ENCODE data around the gene NAPSA. TPM values are rescaled to one million over a fixed set of nuclear protein-coding genes. Genes with fewer than 3 reads are reported as not detected.
A peak's percentile ranks its signal among the peaks of the same experiment; 100 is the strongest.

The NAPSA gene
- total and polyA plus RNA-seq, 9 of the 15 experiments (the other 6 are each of a cell fraction or from before 2014, with no cell fraction given) = 0.25 to 1.9 (median 0.69) TPM

- TF ChIP-seq E2F1 (CRISPR knock-in tag; IDR thresholded peaks at IDR 0.05) = no peak
- TF ChIP-seq CBFA2T2 (conservative IDR thresholded peaks at IDR 0.05) = no peak
- TF ChIP-seq RB1 (IDR thresholded peaks at IDR 0.05; ENCODE audit: low read depth) = peak; percentile 18; the same call in 1 of the 2 replicates
- TF ChIP-seq CREBBP (IDR thresholded peaks at IDR 0.05; ENCODE audit: low read depth, low read length) = no peak
- TF ChIP-seq SNAPC5 (CRISPR knock-in tag; IDR thresholded peaks at IDR 0.05) = no peak
- no peak for TF ChIP-seq ZNF3 (CRISPR knock-in tag; IDR thresholded peaks at IDR 0.05)
- TF ChIP-seq MCM7 (IDR thresholded peaks at IDR 0.05) = no peak
- no peak for TF ChIP-seq SP2 (IDR thresholded peaks at IDR 0.05; ENCODE audit: extremely low read depth, low read depth, low read length, poor library complexity, severe bottlenecking)
- TF ChIP-seq E4F1 (CRISPR knock-in tag; IDR thresholded peaks at IDR 0.05; ENCODE audit: borderline replicate concordance) = no peak
- TF ChIP-seq ESRRA (IDR thresholded peaks at IDR 0.05; ENCODE audit: borderline replicate concordance, low read depth) = 0 out of 2 replicates have a peak, but pooled peaks have one; percentile 9
- TF ChIP-seq RAD51 (IDR thresholded peaks at IDR 0.05; ENCODE audit: borderline replicate concordance, low read depth) = no peak
- no peak for TF ChIP-seq FOS (IDR thresholded peaks at IDR 0.05; ENCODE audit: extremely low read depth, insufficient read length)
- peak; percentile 72 for TF ChIP-seq JUNB (CRISPR knock-in tag; conservative IDR thresholded peaks at IDR 0.05)
- peak; percentile 88 for TF ChIP-seq NBN (IDR thresholded peaks at IDR 0.05; ENCODE audit: low read depth)
- TF ChIP-seq ZNF354B (CRISPR knock-in tag; IDR thresholded peaks at IDR 0.05) = no peak
- TF ChIP-seq HDAC1 (IDR thresholded peaks at IDR 0.05) = peak in 1 of 2 experiments; percentile 73; a peak in 2 of 4 replicates
- no peak for TF ChIP-seq ZFP30 (CRISPR knock-in tag; IDR thresholded peaks at IDR 0.05; ENCODE audit: borderline replicate concordance)
- no peak for TF ChIP-seq ZNF778 (CRISPR knock-in tag; IDR thresholded peaks at IDR 0.05)
- TF ChIP-seq IRF1 (CRISPR knock-in tag; IDR thresholded peaks at IDR 0.05; ENCODE audit: borderline replicate concordance) = no peak
- no peak for TF ChIP-seq BCL6 (CRISPR knock-in tag; IDR thresholded peaks at IDR 0.05)
- no peak for TF ChIP-seq IRF2 (CRISPR knock-in tag; IDR thresholded peaks at IDR 0.05)
- no peak for TF ChIP-seq SMAD1 (IDR thresholded peaks at IDR 0.05; ENCODE audit: low read depth, low read length, partially characterized antibody)
- no peak for TF ChIP-seq MLX (CRISPR knock-in tag; conservative IDR thresholded peaks at IDR 0.05)
Measured at GRCh38 chr19:50357178-50358100, 8.0 kb downstream of the NAPSA start (continued).

All from K562 (cell line).